Stimulated activated CD4-positive, alpha-beta T cell treated with anti-CD3 and anti-CD28 coated beads, Interleukin-1b, Interleukin-23, amount 100 ng/mL, for 48 hours (primary cell): ENCODE results near the gene LARP7.
"Not testable (repeated sequence)": the region's sequence is repeated elsewhere in the genome, so short reads cannot be mapped to it uniquely, and the experiment has no call there.

Source experiments
- DNase-seq: peaks from one replicate; pipeline ENCODE4 v3.0.0-alpha.2; 2020

The LARP7 gene

GRCh38 chr4:112636688-112637551 lies at the start of gene LARP7, which contains the start of gene ZGRF1:
Gene LARP7, plus strand, starts transcription at chr4:112637143. Its CDS starts 7,527 bp downstream, at chr4:112644670.
Gene ZGRF1, minus strand, starts transcription at chr4:112636909. Its CDS starts 3,733 bp downstream, at chr4:112633176.
- peak; percentile 98 for DNase-seq

GRCh38 chr4:112589206-112589605 lies 47.7 kb upstream of the LARP7 start:
- no peak for DNase-seq

- DNase-seq: no peak
Observed at GRCh38 chr4:112591593-112591992, 45.4 kb upstream of the LARP7 start.

- DNase-seq: no peak
Observed at GRCh38 chr4:112592717-112593116, 44.2 kb upstream of the LARP7 start.

GRCh38 chr4:112593438-112594133 lies 43.4 kb upstream of the LARP7 start:
- DNase-seq: no peak

GRCh38 chr4:112594993-112595392 lies 42.0 kb upstream of the LARP7 start:
- no peak for DNase-seq

- DNase-seq: no peak
Observed at GRCh38 chr4:112604589-112604988, 32.4 kb upstream of the LARP7 start.

GRCh38 chr4:112612814-112613213 lies 24.1 kb upstream of the LARP7 start:
- not testable (repeated sequence) for DNase-seq

- DNase-seq: no peak
Observed at GRCh38 chr4:112616984-112617383, 20.0 kb upstream of the LARP7 start.

- DNase-seq: no peak
Observed at GRCh38 chr4:112626228-112626627, 10.7 kb upstream of the LARP7 start.

GRCh38 chr4:112633477-112634235 lies 3.3 kb upstream of the LARP7 start:
- DNase-seq: no peak

GRCh38 chr4:112637552-112637866 lies 566 bp downstream of the LARP7 start:
- DNase-seq: no peak

GRCh38 chr4:112642526-112642925 lies 5.6 kb downstream of the LARP7 start:
- DNase-seq: no peak

- DNase-seq: not testable (repeated sequence)
Observed at GRCh38 chr4:112644595-112645535, 7.9 kb downstream of the LARP7 start.

GRCh38 chr4:112645541-112646329 lies 8.8 kb downstream of the LARP7 start:
- no peak for DNase-seq

- no peak for DNase-seq
Observed at GRCh38 chr4:112646632-112647537, 9.9 kb downstream of the LARP7 start.

- no peak for DNase-seq
Observed at GRCh38 chr4:112647785-112648184, 10.8 kb downstream of the LARP7 start.

- DNase-seq: no peak
Observed at GRCh38 chr4:112648263-112649054, 11.5 kb downstream of the LARP7 start.

GRCh38 chr4:112649055-112649408 lies 12.1 kb downstream of the LARP7 start:
- DNase-seq: no peak

- no peak for DNase-seq
Observed at GRCh38 chr4:112650332-112650731, 13.4 kb downstream of the LARP7 start.
